A673 (cell line): ENCODE results near the gene BCKDK. TPM values are rescaled to one million over a fixed set of nuclear protein-coding genes. Genes with fewer than 3 reads are reported as not detected.

Experiments used
- BruUV-seq: library from RNA; stranded (reverse); fragments of 400-500 nt; replicated peaks from 2 replicates; lab custom pipeline; 2021; lab: Mats Ljungman, UMichigan
- CTCF ChIA-PET: fragments of 300-600 bp; sonication (Branson Sonifier 250); formaldehyde crosslinking; loops from one replicate; lab custom pipeline; 2022; ENCODE audit warnings: antibody characterized with exemption; lab: Charles Lee
- POLR2A ChIA-PET: fragments of 300-600 bp; sonication (Branson Sonifier 250); formaldehyde crosslinking; loops from one replicate; lab custom pipeline; 2022; ENCODE audit warnings: antibody characterized with exemption; ENCODE audit not compliant: low non-redundant PET; lab: Charles Lee
- DNase-seq: peaks from one replicate; pipeline ENCODE4 v3.0.0-alpha.2; 2015; ENCODE audit warnings: low spot score
- H3K27ac ChIP-seq: fragments of 200-600 bp; sonication (generic); 2 replicates; pipeline ENCODE4 v1.5.1; 2016; ENCODE audit warnings: mixed run types, low read depth, mild to moderate bottlenecking, mixed read lengths, antibody characterized with exemption, low read length; ENCODE audit not compliant: poor library complexity, severe bottlenecking
- H3K27me3 ChIP-seq: fragments of 200-600 bp; sonication (generic); replicated peaks from 2 replicates; pipeline ENCODE4 v1.6.1; 2017; ENCODE audit warnings: mixed run types, low read depth, mild to moderate bottlenecking, mixed read lengths, antibody characterized with exemption, low read length; ENCODE audit not compliant: insufficient read depth, poor library complexity
- H3K36me3 ChIP-seq: fragments of 200-600 bp; sonication (generic); 2 replicates; pipeline ENCODE4 v1.6.1; 2016; ENCODE audit warnings: mixed run types, mild to moderate bottlenecking, mixed read lengths, antibody characterized with exemption, low read length; ENCODE audit not compliant: insufficient read depth, poor library complexity, severe bottlenecking
- H3K4me1 ChIP-seq: fragments of 200-600 bp; sonication (generic); 2 replicates; pipeline ENCODE4 v1.6.1; 2017; ENCODE audit warnings: mixed run types, mild to moderate bottlenecking, mixed read lengths, antibody characterized with exemption, low read length; ENCODE audit not compliant: insufficient read depth, poor library complexity, severe bottlenecking
- H3K4me3 ChIP-seq: fragments of 200-600 bp; sonication (generic); 2 replicates; pipeline ENCODE4 v1.5.1; 2016; ENCODE audit warnings: low read depth, mixed run types, mild to moderate bottlenecking, mixed read lengths, low read length; ENCODE audit not compliant: poor library complexity, severe bottlenecking
- H3K9me3 ChIP-seq: fragments of 200-600 bp; sonication (generic); 2 replicates; pipeline ENCODE4 v1.6.1; 2016; ENCODE audit warnings: mixed run types, low read depth, mild to moderate bottlenecking, mixed read lengths, antibody characterized with exemption, low read length; ENCODE audit not compliant: poor library complexity, severe bottlenecking
- EZH2 ChIP-seq: fragments of 200-600 bp; sonication (generic); IDR thresholded peaks from 2 replicates; pipeline ENCODE4 v1.6.1; 2017; ENCODE audit warnings: borderline replicate concordance, low read depth, mild to moderate bottlenecking, mixed read lengths, antibody characterized with exemption, low read length; ENCODE audit not compliant: poor library complexity, severe bottlenecking
- intact Hi-C: fragments of 100-400 bp; cut with micrococcal nuclease; formaldehyde crosslinking; loops from one replicate; pipeline ENCODE4 v1.10.0; 2022; ENCODE audit not compliant: unreplicated experiment
- total RNA-seq: library from RNA; stranded (reverse); gene quantifications from 2 replicates; pipeline ENCODE4 v1.2.3, GENCODE V29; 2021
- TF ChIP-seq, protein P1 (sequence below): fragments of 300-800, 200-600 bp; sonication (generic); conservative IDR thresholded peaks from 2 replicates; pipeline ENCODE4 v1.5.1; 2017; ENCODE audit warnings: low read depth, mild to moderate bottlenecking, antibody characterized with exemption, low read length, moderate library complexity, mixed read lengths

Gene BCKDK
- total RNA-seq, 1 experiment from 2014 or later = 36.6 TPM

DNA sequence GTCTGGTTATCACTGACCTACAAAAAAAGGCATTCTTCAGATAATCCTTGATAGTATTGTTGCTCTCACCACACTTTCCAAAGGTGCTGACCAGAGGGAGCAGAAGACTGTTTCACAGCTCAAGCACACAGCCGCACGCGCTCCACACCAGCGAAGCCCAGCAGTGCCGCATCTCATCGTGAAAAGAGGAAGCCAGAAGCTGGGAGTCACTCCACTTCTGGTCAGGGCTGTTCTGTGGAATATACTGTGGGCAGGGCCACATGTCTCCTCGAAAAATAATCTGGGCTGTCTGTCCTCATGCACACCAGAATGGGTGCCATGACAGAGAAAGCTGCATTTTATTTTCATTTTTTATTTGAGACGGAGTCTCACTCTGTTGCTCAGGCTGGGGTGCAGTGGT, 49.0 kb downstream of the BCKDK start:
- Histone ChIP-seq H3K4me3 (no peak overlapping the region), H3K27me3 (no peaks in the 10 kb centered on the region), H3K36me3 (no peaks in the 10 kb centered on the region), H3K27ac (no peak overlapping the region), H3K4me1 (no peaks in the 10 kb centered on the region), H3K9me3 (no peaks in the 10 kb centered on the region)
- no TSS peak for BruUV-seq
- ChIA-PET POLR2A (no interaction called here), CTCF (no interaction called here)
- DNase-seq = no peak
- no peak for TF ChIP-seq EZH2
- TF ChIP-seq, protein P1, sequence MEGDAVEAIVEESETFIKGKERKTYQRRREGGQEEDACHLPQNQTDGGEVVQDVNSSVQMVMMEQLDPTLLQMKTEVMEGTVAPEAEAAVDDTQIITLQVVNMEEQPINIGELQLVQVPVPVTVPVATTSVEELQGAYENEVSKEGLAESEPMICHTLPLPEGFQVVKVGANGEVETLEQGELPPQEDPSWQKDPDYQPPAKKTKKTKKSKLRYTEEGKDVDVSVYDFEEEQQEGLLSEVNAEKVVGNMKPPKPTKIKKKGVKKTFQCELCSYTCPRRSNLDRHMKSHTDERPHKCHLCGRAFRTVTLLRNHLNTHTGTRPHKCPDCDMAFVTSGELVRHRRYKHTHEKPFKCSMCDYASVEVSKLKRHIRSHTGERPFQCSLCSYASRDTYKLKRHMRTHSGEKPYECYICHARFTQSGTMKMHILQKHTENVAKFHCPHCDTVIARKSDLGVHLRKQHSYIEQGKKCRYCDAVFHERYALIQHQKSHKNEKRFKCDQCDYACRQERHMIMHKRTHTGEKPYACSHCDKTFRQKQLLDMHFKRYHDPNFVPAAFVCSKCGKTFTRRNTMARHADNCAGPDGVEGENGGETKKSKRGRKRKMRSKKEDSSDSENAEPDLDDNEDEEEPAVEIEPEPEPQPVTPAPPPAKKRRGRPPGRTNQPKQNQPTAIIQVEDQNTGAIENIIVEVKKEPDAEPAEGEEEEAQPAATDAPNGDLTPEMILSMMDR = no peak
- intact Hi-C loops = no loop called here

Other genes starting within 250 kb of the BCKDK start
- 28.2 and 34.7 TPM in 2 replicates for gene BCL7C, start 214.3 kb upstream of the BCKDK start, total RNA-seq
- gene CTF1, start 211.8 kb upstream of the BCKDK start, total RNA-seq = 1.4 and 1.6 TPM in 2 replicates
- 37.0 and 39.3 TPM in 2 replicates for gene FBXL19, start 184.8 kb upstream of the BCKDK start, total RNA-seq
- 2.1 and 4.3 TPM in 2 replicates for gene ORAI3, start 159.3 kb upstream of the BCKDK start, total RNA-seq
- 31.4 and 37.1 TPM in 2 replicates for gene SETD1A, start 150.6 kb upstream of the BCKDK start, total RNA-seq
- 0.85 and 0.95 TPM in 2 replicates for gene HSD3B7, start 123.2 kb upstream of the BCKDK start, total RNA-seq
- 0.62 and 1.1 TPM in 2 replicates for gene STX1B, start 97.7 kb upstream of the BCKDK start, total RNA-seq
- 31.2 and 35.1 TPM in 2 replicates for gene STX4, start 74.8 kb upstream of the BCKDK start, total RNA-seq
- 16.5 and 19.8 TPM in 2 replicates for gene ZNF668, start 34.1 kb upstream of the BCKDK start, total RNA-seq
- gene ZNF646, start 34.0 kb upstream of the BCKDK start, total RNA-seq = 26.6 and 27.9 TPM in 2 replicates
- gene PRSS53, start 19.4 kb upstream of the BCKDK start, total RNA-seq = 3.1 and 4.0 TPM in 2 replicates
- 85.0 and 98.3 TPM in 2 replicates for gene VKORC1, start 13.6 kb upstream of the BCKDK start, total RNA-seq
- 65.4 and 70.6 TPM in 2 replicates for gene KAT8, start 9.3 kb downstream of the BCKDK start, total RNA-seq
- not detected in 2 replicates for gene PRSS8, start 27.3 kb downstream of the BCKDK start, total RNA-seq
- gene PRSS36, start 41.7 kb downstream of the BCKDK start, total RNA-seq = 0.41 and 0.72 TPM in 2 replicates
- 1,134 and 1,264 TPM in 2 replicates for gene FUS, start 71.8 kb downstream of the BCKDK start, total RNA-seq
- 1.8 and 2.0 TPM in 2 replicates for gene PYCARD, start 94.4 kb downstream of the BCKDK start, total RNA-seq
- 0.04 TPM in 1 of 2 replicates, not detected in the other for gene TRIM72, start 105.7 kb downstream of the BCKDK start, total RNA-seq
- gene PYDC1, start 108.7 kb downstream of the BCKDK start, total RNA-seq = not detected in 2 replicates
- 0.35 and 0.92 TPM in 2 replicates for gene ITGAM, start 151.6 kb downstream of the BCKDK start, total RNA-seq
- 0.46 TPM in 1 of 2 replicates, not detected in the other for gene ITGAX, start 246.8 kb downstream of the BCKDK start, total RNA-seq